Fibroblast of the aortic adventitia (primary cell): ENCODE measurements around the gene FKRP. TPM values are rescaled to one million over a fixed set of nuclear protein-coding genes. Genes with fewer than 3 reads are reported as not detected.
A peak's percentile ranks its signal among the peaks of the same experiment; 100 is the strongest.

ENCODE experiments used
- DNase-seq: peaks from one replicate; pipeline ENCODE4 v3.0.0-alpha.2; 2010; ENCODE audit warnings: low read depth
- H3K4me3 ChIP-seq: 2 replicates; pipeline ENCODE4 v1.5.1; 2011; ENCODE audit warnings: low read depth, mild to moderate bottlenecking, control low read depth, low read length, moderate library complexity
- total RNA-seq: library from RNA; depleted of rRNA; stranded (reverse); fragments of >200 nt; gene quantifications from 2 replicates; pipeline ENCODE4 v1.2.3, GENCODE V29; 2012; ENCODE audit warnings: low replicate concordance
- TF ChIP-seq, protein P1 (sequence below): IDR thresholded peaks from 2 replicates; pipeline ENCODE4 v1.5.1; 2011; ENCODE audit warnings: mild to moderate bottlenecking, low read length, control low read depth, inconsistent platforms; ENCODE audit not compliant: insufficient read depth

Gene FKRP
- total RNA-seq, 1 donor, result 11.8 TPM

- no peak overlapping the region for H3K4me3 ChIP-seq
- peak; percentile 76 for DNase-seq
Observed at GRCh38 chr19:46748325-46749109, 2.7 kb downstream of the FKRP start.

GRCh38 chr19:46753420-46754155 is 7.7 kb downstream of the FKRP start:
- no peak overlapping the region for H3K4me3 ChIP-seq
- TF ChIP-seq, protein P1, sequence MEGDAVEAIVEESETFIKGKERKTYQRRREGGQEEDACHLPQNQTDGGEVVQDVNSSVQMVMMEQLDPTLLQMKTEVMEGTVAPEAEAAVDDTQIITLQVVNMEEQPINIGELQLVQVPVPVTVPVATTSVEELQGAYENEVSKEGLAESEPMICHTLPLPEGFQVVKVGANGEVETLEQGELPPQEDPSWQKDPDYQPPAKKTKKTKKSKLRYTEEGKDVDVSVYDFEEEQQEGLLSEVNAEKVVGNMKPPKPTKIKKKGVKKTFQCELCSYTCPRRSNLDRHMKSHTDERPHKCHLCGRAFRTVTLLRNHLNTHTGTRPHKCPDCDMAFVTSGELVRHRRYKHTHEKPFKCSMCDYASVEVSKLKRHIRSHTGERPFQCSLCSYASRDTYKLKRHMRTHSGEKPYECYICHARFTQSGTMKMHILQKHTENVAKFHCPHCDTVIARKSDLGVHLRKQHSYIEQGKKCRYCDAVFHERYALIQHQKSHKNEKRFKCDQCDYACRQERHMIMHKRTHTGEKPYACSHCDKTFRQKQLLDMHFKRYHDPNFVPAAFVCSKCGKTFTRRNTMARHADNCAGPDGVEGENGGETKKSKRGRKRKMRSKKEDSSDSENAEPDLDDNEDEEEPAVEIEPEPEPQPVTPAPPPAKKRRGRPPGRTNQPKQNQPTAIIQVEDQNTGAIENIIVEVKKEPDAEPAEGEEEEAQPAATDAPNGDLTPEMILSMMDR, result peak; percentile 14
- DNase-seq, result no peak

More at GRCh38 chr19:46748325-46749109, 2.7 kb downstream of the FKRP start:
- TF ChIP-seq, protein P1, result peak; percentile 88

DNA sequence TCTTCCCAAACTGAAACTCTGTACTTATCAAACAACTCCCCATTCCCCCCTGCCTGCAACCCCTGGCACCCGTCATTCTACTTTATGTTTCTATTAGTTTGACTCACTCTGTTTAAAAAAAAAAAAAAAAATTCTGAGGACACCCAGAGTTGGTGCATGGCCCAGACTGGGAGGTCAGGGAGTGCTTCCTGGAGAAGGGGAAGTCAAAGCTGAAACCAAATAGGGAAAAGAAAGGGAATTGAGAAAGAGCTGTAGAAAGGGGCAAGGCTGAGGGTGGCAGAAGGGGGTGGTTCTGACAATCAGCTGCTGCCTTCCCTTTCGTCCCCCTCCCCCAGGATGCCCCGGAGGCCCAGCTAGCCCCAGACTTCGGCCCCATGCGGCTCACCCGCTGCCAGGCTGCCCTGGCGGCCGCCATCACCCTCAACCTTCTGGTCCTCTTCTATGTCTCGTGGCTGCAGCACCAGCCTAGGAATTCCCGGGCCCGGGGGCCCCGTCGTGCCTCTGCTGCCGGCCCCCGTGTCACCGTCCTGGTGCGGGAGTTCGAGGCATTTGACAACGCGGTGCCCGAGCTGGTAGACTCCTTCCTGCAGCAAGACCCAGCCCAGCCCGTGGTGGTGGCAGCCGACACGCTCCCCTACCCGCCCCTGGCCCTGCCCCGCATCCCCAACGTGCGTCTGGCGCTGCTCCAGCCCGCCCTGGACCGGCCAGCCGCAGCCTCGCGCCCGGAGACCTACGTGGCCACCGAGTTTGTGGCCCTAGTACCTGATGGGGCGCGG is 9.4 kb downstream of the FKRP start:
- H3K4me3 ChIP-seq, result no peak overlapping the region
- TF ChIP-seq, protein P1, result no peak
- DNase-seq, result peak; percentile 74

DNA sequence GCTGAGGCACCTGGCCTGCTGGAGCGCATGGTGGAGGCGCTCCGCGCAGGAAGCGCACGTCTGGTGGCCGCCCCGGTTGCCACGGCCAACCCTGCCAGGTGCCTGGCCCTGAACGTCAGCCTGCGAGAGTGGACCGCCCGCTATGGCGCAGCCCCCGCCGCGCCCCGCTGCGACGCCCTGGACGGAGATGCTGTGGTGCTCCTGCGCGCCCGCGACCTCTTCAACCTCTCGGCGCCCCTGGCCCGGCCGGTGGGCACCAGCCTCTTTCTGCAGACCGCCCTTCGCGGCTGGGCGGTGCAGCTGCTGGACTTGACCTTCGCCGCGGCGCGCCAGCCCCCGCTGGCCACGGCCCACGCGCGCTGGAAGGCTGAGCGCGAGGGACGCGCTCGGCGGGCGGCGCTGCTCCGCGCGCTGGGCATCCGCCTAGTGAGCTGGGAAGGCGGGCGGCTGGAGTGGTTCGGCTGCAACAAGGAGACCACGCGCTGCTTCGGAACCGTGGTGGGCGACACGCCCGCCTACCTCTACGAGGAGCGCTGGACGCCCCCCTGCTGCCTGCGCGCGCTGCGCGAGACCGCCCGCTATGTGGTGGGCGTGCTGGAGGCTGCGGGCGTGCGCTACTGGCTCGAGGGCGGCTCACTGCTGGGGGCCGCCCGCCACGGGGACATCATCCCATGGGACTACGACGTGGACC is 10.1 kb downstream of the FKRP start:
- no peak for DNase-seq
- TF ChIP-seq, protein P1, result no peak
- H3K4me3 ChIP-seq, result no peak overlapping the region

- TF ChIP-seq, protein P1, result no peak
- no peak for DNase-seq
Observed at GRCh38 chr19:46756544-46756888, 10.7 kb downstream of the FKRP start.

GRCh38 chr19:46759206-46759605 is 13.3 kb downstream of the FKRP start:
- H3K4me3 ChIP-seq, result no peak overlapping the region
- TF ChIP-seq, protein P1, result no peak
- DNase-seq, result no peak

More at GRCh38 chr19:46756544-46756888, 10.7 kb downstream of the FKRP start:
- H3K4me3 ChIP-seq, result no peak overlapping the region
